HepG2 (cell line): ENCODE measurements around the gene ADAM15. TPM values are rescaled to one million over a fixed set of nuclear protein-coding genes. Genes with fewer than 3 reads are reported as not detected.

Source experiments
- BATF2 ChIP-seq: sonication (generic); formaldehyde crosslinking; IDR thresholded peaks from 2 replicates; pipeline ENCODE4 v1.8.0; 2022; ENCODE audit warnings: mild to moderate bottlenecking, missing genetic modification reagents, moderate library complexity
- HMGA1 ChIP-seq: sonication (generic); formaldehyde crosslinking; conservative IDR thresholded peaks from 2 replicates; pipeline ENCODE4 v1.4.0; 2020; ENCODE audit warnings: missing genetic modification reagents
- HNF4A ChIP-seq: sonication (generic); formaldehyde crosslinking; IDR thresholded peaks from 2 replicates; pipeline ENCODE4 v1.4.0; 2020; ENCODE audit warnings: missing genetic modification reagents
- HNRNPL ChIP-seq: fragments of 200-400 bp; formaldehyde crosslinking; IDR thresholded peaks from 2 replicates; pipeline ENCODE4 v1.6.1; 2017; ENCODE audit warnings: mild to moderate bottlenecking, low read depth, low read length
- IRX3 ChIP-seq: sonication (generic); formaldehyde crosslinking; IDR thresholded peaks from 2 replicates; pipeline ENCODE4 v1.8.1; 2023; ENCODE audit warnings: mild to moderate bottlenecking, low read depth, missing genetic modification reagents, borderline replicate concordance
- KDM5B ChIP-seq: sonication (generic); formaldehyde crosslinking; IDR thresholded peaks from 2 replicates; pipeline ENCODE4 v1.4.0; 2020; ENCODE audit warnings: missing genetic modification reagents, mild to moderate bottlenecking, borderline replicate concordance
- MYPOP ChIP-seq: sonication (generic); formaldehyde crosslinking; IDR thresholded peaks from 2 replicates; pipeline ENCODE4 v1.8.1; 2023; ENCODE audit warnings: mild to moderate bottlenecking, moderate library complexity, missing genetic modification reagents
- RBFOX2 ChIP-seq: fragments of 200-400 bp; formaldehyde crosslinking; IDR thresholded peaks from 2 replicates; pipeline ENCODE4 v1.6.1; 2017; ENCODE audit warnings: low read depth, mild to moderate bottlenecking, low read length
- SAP130 ChIP-seq: IDR thresholded peaks from 2 replicates; pipeline ENCODE4 v1.6.1; 2016; ENCODE audit warnings: low read depth
- SCMH1 ChIP-seq: sonication (generic); formaldehyde crosslinking; IDR thresholded peaks from 2 replicates; pipeline ENCODE4 v1.9.0; 2021; ENCODE audit warnings: missing genetic modification reagents, mild to moderate bottlenecking, borderline replicate concordance
- SRY ChIP-seq: sonication (generic); formaldehyde crosslinking; IDR thresholded peaks from 2 replicates; pipeline ENCODE4 v1.8.0; 2022; ENCODE audit warnings: mild to moderate bottlenecking, missing genetic modification reagents
- THYN1 ChIP-seq: sonication (generic); formaldehyde crosslinking; IDR thresholded peaks from 2 replicates; pipeline ENCODE4 v1.8.1; 2023; ENCODE audit warnings: low read depth, mild to moderate bottlenecking, moderate library complexity, missing genetic modification reagents, borderline replicate concordance
- ZBTB49 ChIP-seq: sonication (generic); formaldehyde crosslinking; IDR thresholded peaks from 2 replicates; pipeline ENCODE4 v1.4.0; 2020; ENCODE audit warnings: missing genetic modification reagents, borderline replicate concordance
- ZKSCAN8 ChIP-seq: IDR thresholded peaks from 2 replicates; pipeline ENCODE4 v1.6.1; 2016; ENCODE audit warnings: borderline replicate concordance, missing genetic modification reagents, missing compliant biosample characterization
- ZNF17 ChIP-seq: sonication (generic); formaldehyde crosslinking; IDR thresholded peaks from 2 replicates; pipeline ENCODE4 v1.5.0; 2020; ENCODE audit warnings: mild to moderate bottlenecking, missing genetic modification reagents
- ZNF431 ChIP-seq: sonication (generic); formaldehyde crosslinking; IDR thresholded peaks from 2 replicates; pipeline ENCODE4 v1.9.0; 2022; ENCODE audit warnings: missing genetic modification reagents, low read depth, mild to moderate bottlenecking, borderline replicate concordance
- ZNF687 ChIP-seq: sonication (generic); formaldehyde crosslinking; IDR thresholded peaks from 2 replicates; pipeline ENCODE4 v1.5.1; 2020; ENCODE audit warnings: mild to moderate bottlenecking, missing genetic modification reagents, moderate library complexity
- ZNF709 ChIP-seq: sonication (generic); formaldehyde crosslinking; IDR thresholded peaks from 2 replicates; pipeline ENCODE4 v1.5.0; 2020; ENCODE audit warnings: mild to moderate bottlenecking, missing genetic modification reagents
- ZNF740 ChIP-seq: sonication (generic); formaldehyde crosslinking; IDR thresholded peaks from 2 replicates; pipeline ENCODE4 v1.4.0; 2020; ENCODE audit warnings: missing genetic modification reagents
- ZNF816 ChIP-seq: sonication (generic); formaldehyde crosslinking; IDR thresholded peaks from 2 replicates; pipeline ENCODE4 v1.8.0; 2022; ENCODE audit warnings: missing genetic modification reagents, mild to moderate bottlenecking, borderline replicate concordance
- ZSCAN30 ChIP-seq: sonication (generic); formaldehyde crosslinking; IDR thresholded peaks from 2 replicates; pipeline ENCODE4 v1.5.0; 2020; ENCODE audit warnings: mild to moderate bottlenecking, missing genetic modification reagents
- polyA plus RNA-seq, 8 experiments: library from polyadenylated mRNA; depleted of rRNA in 3 of 8; stranded (reverse) in 7 of 8; unstranded in 1 of 8; fragments of >200 nt; fragmentation: Illumina TruSeq in 4 of 8; extraction: Trizol in 4 of 8; gene quantifications; 2 replicates each; pipeline versions ENCODE4 v1.2.1 to v1.2.3, GENCODE V29; 2011 to 2016; ENCODE audit warnings: low read depth in 4 of 8, missing spikeins in 1 of 8, mixed read lengths in 1 of 8; ENCODE audit not compliant: insufficient read depth in 1 of 8
- total RNA-seq, 5 experiments: library from RNA; depleted of rRNA; stranded (reverse); fragments of >200 nt; fragmentation: Illumina TruSeq; extraction: Trizol; gene quantifications; 2 replicates each; pipeline ENCODE4 v1.2.3, GENCODE V29; 2016; ENCODE audit warnings: low read depth in 1 of 5

Gene ADAM15
- total and polyA plus RNA-seq, 2 of the 13 experiments (the other 11 are each of a cell fraction or from before 2014, with no cell fraction given): 17.9 to 25.6 TPM

GRCh38 chr1:155003227-155003765 is 47.8 kb upstream of the ADAM15 start (continued):
- TF ChIP-seq SRY (CRISPR knock-in tag): 0 out of 2 replicates have a peak, but pooled peaks have one; percentile 22
- TF ChIP-seq THYN1 (CRISPR knock-in tag): no peak
- TF ChIP-seq ZSCAN30 (CRISPR knock-in tag): peak; percentile 88
- no peak; the same call in 1 of the 2 replicates for TF ChIP-seq ZNF740 (CRISPR knock-in tag)
- TF ChIP-seq MYPOP (CRISPR knock-in tag): peak; percentile 50
- peak; percentile 9; the same call in 1 of the 2 replicates for TF ChIP-seq SAP130 (CRISPR knock-in tag)
- 0 out of 2 replicates have a peak, but pooled peaks have one; percentile 23 for TF ChIP-seq IRX3 (CRISPR knock-in tag)
- 0 out of 2 replicates have a peak, but pooled peaks have one; percentile 2 for TF ChIP-seq KDM5B (CRISPR knock-in tag)
- no peak for TF ChIP-seq SCMH1 (CRISPR knock-in tag)
- TF ChIP-seq ZKSCAN8: no peak
- TF ChIP-seq HNRNPL: 0 out of 2 replicates have a peak, but pooled peaks have one; percentile 36
- TF ChIP-seq ZBTB49 (CRISPR knock-in tag): no peak
- no peak for TF ChIP-seq HNF4A (CRISPR knock-in tag)
- TF ChIP-seq BATF2 (CRISPR knock-in tag): no peak
- TF ChIP-seq ZNF816 (CRISPR knock-in tag): no peak
- TF ChIP-seq ZNF431 (CRISPR knock-in tag): 0 out of 2 replicates have a peak, but pooled peaks have one; percentile 36
- 0 out of 2 replicates have a peak, but pooled peaks have one; percentile 59 for TF ChIP-seq ZNF17
- 0 out of 2 replicates have a peak, but pooled peaks have one; percentile 3 for TF ChIP-seq ZNF687 (CRISPR knock-in tag)
- peak; percentile 46 for TF ChIP-seq RBFOX2
- TF ChIP-seq ZNF709 (CRISPR knock-in tag): peak; percentile 68; the same call in 1 of the 2 replicates
- TF ChIP-seq HMGA1: no peak
